NOMO-1 (cell line): ENCODE measurements around the gene XKR8.
"Not testable (repeated sequence)": the region's sequence is repeated elsewhere in the genome, so short reads cannot be mapped to it uniquely, and the experiment has no call there.

Experiments used
- DNase-seq, 2 experiments: peaks; one replicate each; lab custom pipeline; 2025; ENCODE audit not compliant: unreplicated experiment in 2 of 2; lab: John Stamatoyannopoulos, UW

XKR8 gene

GRCh38 chr1:27980216-27980845 is 20.6 kb downstream of the XKR8 start:
- no peak for DNase-seq

- DNase-seq = no peak
Observed at GRCh38 chr1:27981145-27981544, 21.4 kb downstream of the XKR8 start.

DNA sequence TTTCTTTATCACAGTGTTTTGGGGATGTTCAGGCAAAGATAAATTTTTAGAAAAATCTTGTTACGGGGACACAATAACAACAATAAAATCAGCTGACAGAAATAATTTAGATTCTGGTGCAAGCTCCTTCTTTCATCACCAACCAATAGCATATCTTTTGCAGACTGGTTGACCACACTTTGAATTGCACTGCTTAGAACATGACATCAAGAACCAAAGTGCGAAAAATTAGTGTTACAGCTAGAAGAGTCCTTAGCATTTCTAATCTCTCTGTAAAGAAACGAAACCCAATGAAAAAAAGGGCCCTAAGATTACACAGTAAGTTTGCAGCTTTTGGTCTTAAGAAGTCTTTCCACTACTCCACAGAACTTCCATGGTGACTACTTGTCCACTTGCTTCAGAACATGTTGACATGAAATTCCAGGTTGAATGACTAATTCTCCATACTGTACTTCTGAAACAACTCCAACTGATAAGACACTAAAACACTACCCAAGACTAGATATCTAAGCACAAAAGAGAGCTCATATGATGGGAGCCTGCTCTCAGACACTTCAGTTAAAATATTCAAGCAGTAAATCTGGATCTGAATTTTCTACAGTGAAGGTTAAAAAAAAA is 31.3 kb downstream of the XKR8 start:
- no peak for DNase-seq

DNA sequence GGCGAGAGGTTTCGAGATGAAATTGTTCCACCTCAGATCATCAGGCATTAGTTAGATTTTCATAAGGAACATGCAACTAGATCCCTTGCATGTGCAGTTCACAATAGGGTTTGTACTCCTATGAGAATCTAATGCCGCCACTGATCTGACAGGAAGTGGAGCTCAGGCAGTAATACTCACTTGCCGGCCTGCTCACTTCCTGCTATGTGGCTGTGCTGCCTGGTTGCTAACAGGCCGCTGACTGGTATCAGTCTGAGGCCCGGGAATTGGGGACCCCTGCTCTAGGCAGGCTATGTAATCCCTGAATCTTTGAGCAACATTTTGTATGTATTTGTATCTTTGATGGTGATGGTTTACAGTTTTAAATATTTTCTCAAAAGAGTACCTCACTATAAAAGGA is 32.5 kb downstream of the XKR8 start:
- no peak for DNase-seq

DNA sequence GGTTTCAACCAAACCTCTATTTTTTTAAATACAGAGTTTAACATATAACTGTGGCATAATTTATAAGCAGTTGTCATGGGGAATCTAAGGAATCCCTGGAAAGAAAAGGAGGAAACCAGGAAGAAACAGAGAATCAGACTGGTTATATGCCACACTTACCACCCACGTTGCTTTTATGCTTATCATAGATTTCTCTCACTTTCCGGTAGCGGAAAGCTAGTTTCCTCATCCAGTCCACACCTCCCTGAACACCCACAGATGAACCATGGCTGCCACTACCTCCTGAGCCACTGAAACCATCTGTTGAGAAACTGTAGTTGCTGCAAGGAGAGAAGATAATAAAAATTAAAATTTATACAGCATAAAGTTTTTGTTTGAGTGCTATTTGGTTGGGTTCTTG is 33.5 kb downstream of the XKR8 start:
- DNase-seq = no peak

DNA sequence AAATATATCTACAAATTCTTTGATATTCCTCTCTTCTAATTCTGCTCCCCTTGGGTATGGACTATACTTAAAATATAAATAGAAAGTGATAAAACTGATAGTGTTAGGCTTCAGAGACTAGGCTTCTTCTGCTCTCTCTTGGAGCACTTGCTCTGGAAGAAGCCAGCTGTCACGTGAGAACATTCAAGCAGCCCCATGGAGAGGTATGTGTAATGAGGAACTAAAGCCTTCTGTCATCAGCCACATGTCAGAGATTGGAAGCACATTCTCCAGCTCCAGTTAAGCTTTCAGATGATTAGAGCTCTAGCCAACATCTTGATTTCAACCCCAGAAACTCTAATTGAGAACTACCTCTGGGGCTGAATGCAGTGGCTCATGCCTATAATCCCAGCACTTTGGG is 34.3 kb downstream of the XKR8 start:
- DNase-seq = no peak

GRCh38 chr1:27994526-27994925 is 34.8 kb downstream of the XKR8 start:
- not testable (repeated sequence) for DNase-seq

DNA sequence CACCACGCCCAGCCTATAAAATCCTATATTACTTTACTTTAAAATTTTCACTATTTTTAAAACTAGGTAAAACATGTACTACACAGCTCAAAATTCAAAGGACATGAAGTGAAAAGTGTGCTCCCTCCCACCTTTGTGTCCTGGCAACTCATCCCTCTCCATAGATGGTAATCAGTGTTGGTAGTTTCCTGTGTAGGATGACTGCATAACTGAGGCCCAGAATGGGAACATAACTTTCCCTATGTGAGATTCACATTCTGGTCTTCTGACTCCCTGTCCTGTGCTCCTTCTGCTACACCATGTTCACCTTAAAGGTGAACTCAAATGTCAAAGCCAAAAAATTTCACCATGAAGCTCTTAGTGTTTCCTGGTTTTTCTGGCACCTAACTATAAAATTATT is 39.3 kb downstream of the XKR8 start:
- no peak for DNase-seq

GRCh38 chr1:28002600-28002999 is 42.8 kb downstream of the XKR8 start:
- no peak for DNase-seq

GRCh38 chr1:28003117-28003516 is 43.3 kb downstream of the XKR8 start:
- not testable (repeated sequence) for DNase-seq

GRCh38 chr1:28010969-28011368 is 51.2 kb downstream of the XKR8 start:
- no peak for DNase-seq
